HEK293T (cell line): Measurements from ENCODE around the gene DDC.

Experiments
- CTCF ChIA-PET: fragments of 350-600 bp; formaldehyde crosslinking; extraction: SDS; loops from one replicate; lab custom pipeline; 2021; ENCODE audit warnings: antibody characterized with exemption, inconsistent platforms; lab: Yijun Ruan, JAX
- POLR2A ChIA-PET: fragments of 350-600 bp; formaldehyde crosslinking; extraction: SDS; loops from one replicate; lab custom pipeline; 2020; ENCODE audit warnings: antibody characterized with exemption, inconsistent platforms; lab: Yijun Ruan, JAX
- DNase-seq: peaks from one replicate; pipeline ENCODE4 v3.0.0; 2012; ENCODE audit warnings: mixed read lengths; ENCODE audit errors: extremely low spot score
- ARNT ChIP-seq: fragments of 450-650 bp; IDR thresholded peaks from 2 replicates; pipeline ENCODE4 v1.6.1; 2017; ENCODE audit warnings: mild to moderate bottlenecking
- BHLHE40 ChIP-seq: fragments of 450-650 bp; IDR thresholded peaks from 2 replicates; pipeline ENCODE4 v1.6.1; 2016; ENCODE audit warnings: mild to moderate bottlenecking, moderate library complexity, borderline replicate concordance
- CTBP1 ChIP-seq: fragments of 450-650 bp; IDR thresholded peaks from 2 replicates; pipeline ENCODE4 v1.6.1; 2016; ENCODE audit warnings: borderline replicate concordance
- ELF4 ChIP-seq: fragments of 450-650 bp; IDR thresholded peaks from 2 replicates; pipeline ENCODE4 v1.6.1; 2017; ENCODE audit warnings: antibody characterized with exemption
- FOXA1 ChIP-seq: fragments of 450-650 bp; IDR thresholded peaks from 2 replicates; pipeline ENCODE4 v1.6.1; 2016; ENCODE audit warnings: mild to moderate bottlenecking
- FOXK2 ChIP-seq: fragments of 450-650 bp; IDR thresholded peaks from 2 replicates; pipeline ENCODE4 v1.6.1; 2016; ENCODE audit warnings: mild to moderate bottlenecking
- FOXM1 ChIP-seq: fragments of 450-650 bp; IDR thresholded peaks from 2 replicates; pipeline ENCODE4 v1.6.1; 2017; ENCODE audit warnings: mild to moderate bottlenecking, borderline replicate concordance
- HDGF ChIP-seq: fragments of 450-650 bp; IDR thresholded peaks from 2 replicates; pipeline ENCODE4 v1.6.1; 2017; ENCODE audit warnings: antibody characterized with exemption, borderline replicate concordance
- L3MBTL2 ChIP-seq: fragments of 450-650 bp; conservative IDR thresholded peaks from 2 replicates; pipeline ENCODE4 v1.6.1; 2016; ENCODE audit warnings: mild to moderate bottlenecking
- LEF1 ChIP-seq: fragments of 450-650 bp; IDR thresholded peaks from 2 replicates; pipeline ENCODE4 v1.6.1; 2017; ENCODE audit warnings: mild to moderate bottlenecking, borderline replicate concordance
- NFRKB ChIP-seq: fragments of 450-650 bp; IDR thresholded peaks from 2 replicates; pipeline ENCODE4 v1.6.1; 2016; ENCODE audit warnings: mild to moderate bottlenecking, moderate library complexity
- SP1 ChIP-seq: fragments of 450-650 bp; IDR thresholded peaks from 2 replicates; pipeline ENCODE4 v1.6.1; 2017
- SUZ12 ChIP-seq: fragments of 450-650 bp; IDR thresholded peaks from 2 replicates; pipeline ENCODE4 v1.6.1; 2016; ENCODE audit warnings: mild to moderate bottlenecking
- TARDBP ChIP-seq: fragments of 450-650 bp; IDR thresholded peaks from 2 replicates; pipeline ENCODE4 v1.6.1; 2016
- ZNF384 ChIP-seq: fragments of 450-650 bp; IDR thresholded peaks from 2 replicates; pipeline ENCODE4 v1.6.1; 2016
- TF ChIP-seq, protein P1 (sequence below): fragments of 450-650 bp; IDR thresholded peaks from 2 replicates; pipeline ENCODE4 v1.6.1; 2016

DDC gene

DNA sequence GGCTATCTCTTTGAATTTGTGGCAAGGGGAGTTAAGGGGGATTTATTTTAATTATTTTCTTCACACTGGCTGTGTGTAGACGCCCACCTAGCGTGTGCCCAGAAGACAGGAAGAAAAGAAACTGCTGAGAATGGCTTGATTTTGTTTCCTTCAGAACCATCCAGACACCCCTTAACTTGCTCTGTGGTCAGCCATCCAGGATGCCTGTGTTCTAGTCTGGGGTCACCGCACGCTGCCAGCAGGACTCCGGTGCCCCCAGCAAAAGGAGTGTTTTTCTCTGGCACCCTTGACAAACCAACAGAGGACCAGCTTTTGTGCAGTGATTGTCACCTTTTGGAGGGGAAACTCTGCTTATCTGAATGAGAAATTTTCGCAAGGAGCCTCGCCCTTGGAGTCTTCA, 5.3 kb downstream of the DDC start:
- TF ChIP-seq NFRKB (no peak), BHLHE40 (no peak)
- POLR2A ChIA-PET: no interaction called here
- no peak for DNase-seq
- CTCF ChIA-PET: no interaction called here

DNA sequence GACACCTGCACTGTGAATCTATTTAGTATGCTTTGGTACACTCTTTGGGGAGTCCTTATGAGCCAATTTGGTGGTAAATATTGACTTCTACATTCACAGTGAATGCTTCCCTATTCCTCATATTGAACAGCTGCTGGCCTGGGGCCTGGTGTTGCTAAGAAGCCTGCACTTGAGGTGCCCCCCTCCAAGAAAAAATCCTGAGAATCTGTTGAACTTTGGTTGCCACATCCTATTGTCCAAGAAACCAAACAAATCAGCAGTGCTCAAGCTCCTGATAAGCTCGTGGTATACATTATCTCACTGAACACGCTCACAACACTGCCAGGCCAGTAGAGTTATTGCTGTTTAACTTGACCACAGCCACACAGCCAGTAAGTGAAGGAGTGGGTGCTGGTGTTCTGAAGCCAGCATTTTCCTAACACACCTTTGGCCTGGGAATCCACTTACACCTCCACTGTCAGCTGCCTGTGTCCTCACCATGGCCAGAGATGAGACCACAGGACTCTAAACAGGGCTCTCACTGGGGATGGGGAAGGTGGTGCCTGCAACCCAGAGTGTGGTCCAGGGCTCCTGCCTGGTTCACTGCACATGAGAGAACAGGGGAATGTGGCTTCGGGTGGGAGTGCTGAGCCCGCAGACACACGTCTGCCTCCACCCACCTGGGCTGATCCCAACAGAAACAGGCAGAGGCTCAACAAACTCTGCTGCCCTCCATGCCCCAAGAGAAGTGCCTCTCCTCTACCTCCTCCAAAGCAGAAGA, 6.7 kb downstream of the DDC start:
- TF ChIP-seq LEF1 (no peak), FOXK2 (no peak)
- ChIA-PET CTCF (no interaction called here), POLR2A (no interaction called here)
- no peak for DNase-seq

DNA sequence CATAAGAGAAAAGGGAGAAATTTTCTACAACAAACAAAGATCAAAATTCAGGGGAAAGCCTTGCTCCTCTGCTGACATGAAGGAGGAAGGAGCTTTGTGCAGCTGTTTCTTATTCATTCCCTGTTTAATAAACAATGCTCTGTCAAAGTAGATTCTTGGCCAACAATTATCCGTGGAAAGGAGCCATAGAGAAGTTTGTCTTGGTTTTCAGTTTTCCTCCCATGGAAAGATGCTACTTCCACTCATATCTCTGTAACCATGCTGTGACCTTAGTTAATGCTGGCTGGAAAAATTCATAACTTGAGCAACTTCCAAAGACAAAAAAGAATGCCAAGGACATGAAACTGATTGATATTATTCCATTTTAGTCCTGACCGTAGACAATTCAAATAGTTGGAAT, 8.1 kb downstream of the DDC start:
- POLR2A ChIA-PET: no interaction called here
- TF ChIP-seq CTBP1: no peak
- TF ChIP-seq, protein P1, sequence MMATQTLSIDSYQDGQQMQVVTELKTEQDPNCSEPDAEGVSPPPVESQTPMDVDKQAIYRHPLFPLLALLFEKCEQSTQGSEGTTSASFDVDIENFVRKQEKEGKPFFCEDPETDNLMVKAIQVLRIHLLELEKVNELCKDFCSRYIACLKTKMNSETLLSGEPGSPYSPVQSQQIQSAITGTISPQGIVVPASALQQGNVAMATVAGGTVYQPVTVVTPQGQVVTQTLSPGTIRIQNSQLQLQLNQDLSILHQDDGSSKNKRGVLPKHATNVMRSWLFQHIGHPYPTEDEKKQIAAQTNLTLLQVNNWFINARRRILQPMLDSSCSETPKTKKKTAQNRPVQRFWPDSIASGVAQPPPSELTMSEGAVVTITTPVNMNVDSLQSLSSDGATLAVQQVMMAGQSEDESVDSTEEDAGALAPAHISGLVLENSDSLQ: no peak
- TF ChIP-seq ZNF384: no peak
- TF ChIP-seq NFRKB: no peak
- no peak for TF ChIP-seq FOXM1
- no peak for TF ChIP-seq HDGF
- no peak for TF ChIP-seq FOXK2
- no peak for TF ChIP-seq SP1
- CTCF ChIA-PET: no interaction called here
- no peak for DNase-seq

DNA sequence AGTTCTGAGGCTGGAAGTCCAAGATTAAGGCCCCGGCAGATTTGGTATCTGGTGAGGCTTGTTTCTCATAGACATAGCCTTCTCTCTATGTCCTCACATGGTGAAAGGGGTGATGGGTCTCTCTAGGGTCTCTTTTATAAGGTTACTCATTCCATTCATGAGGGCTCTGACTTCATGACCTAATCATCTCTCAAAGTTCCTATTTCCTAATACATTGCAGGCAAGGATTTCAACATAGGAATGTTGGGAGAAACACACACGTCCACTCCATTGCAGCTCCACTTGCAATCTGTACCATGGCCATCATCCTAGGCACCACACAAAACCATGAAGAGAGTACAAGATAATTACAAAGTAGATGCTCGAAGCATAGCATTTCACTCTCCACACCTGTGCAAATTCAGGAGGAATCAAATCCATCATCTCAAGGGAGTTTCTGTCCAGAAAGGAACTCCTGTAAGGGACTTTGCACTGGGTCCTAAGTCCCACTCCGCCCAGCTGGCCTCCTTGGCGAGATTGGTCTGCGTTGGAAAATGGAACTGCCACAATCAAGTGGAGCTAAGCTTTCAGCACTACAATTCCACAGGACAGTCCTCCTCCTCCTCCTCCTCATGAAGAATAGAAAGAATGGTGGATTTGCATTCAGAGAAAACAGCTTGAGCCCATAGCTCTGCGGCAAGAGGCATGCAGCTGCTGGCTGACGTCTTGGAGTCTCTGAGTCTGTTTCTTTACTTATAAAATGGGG, 8.8 kb downstream of the DDC start:
- no peak for DNase-seq
- TF ChIP-seq FOXK2 (no peak), SUZ12 (no peak), ELF4 (no peak), ARNT (no peak), L3MBTL2 (no peak), SP1 (no peak), FOXA1 (no peak)
- TF ChIP-seq, protein P1: no peak
- ChIA-PET POLR2A (no interaction called here), CTCF (no interaction called here)

DNA sequence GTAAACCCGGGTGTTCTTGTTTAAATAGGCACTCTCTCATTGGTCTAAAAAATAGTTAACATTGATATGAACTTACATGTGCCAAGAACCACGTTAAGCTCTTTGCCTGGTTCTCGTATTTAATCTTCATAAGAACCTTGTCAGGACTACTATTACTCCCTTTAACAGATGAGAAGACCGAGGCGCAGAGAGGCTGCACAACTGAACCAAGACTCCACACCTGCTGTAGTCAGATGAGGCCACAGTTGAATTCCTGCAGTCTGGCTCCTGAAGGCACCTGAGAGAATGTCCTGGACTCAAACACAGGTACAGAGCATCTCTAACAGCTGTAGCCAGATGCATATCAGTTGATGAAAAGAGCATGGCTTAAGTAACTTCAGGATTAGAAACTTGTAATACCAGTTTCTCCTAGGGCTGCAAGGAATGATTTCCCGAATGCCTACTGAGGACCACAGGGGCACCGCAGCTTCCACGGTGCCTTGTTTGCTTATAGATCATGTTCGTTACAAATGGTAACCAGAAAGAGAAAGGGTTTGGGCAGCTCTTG, 9.5 kb downstream of the DDC start:
- ChIA-PET POLR2A (no interaction called here), CTCF (no interaction called here)
- no peak for DNase-seq
- TF ChIP-seq LEF1: no peak

DNA sequence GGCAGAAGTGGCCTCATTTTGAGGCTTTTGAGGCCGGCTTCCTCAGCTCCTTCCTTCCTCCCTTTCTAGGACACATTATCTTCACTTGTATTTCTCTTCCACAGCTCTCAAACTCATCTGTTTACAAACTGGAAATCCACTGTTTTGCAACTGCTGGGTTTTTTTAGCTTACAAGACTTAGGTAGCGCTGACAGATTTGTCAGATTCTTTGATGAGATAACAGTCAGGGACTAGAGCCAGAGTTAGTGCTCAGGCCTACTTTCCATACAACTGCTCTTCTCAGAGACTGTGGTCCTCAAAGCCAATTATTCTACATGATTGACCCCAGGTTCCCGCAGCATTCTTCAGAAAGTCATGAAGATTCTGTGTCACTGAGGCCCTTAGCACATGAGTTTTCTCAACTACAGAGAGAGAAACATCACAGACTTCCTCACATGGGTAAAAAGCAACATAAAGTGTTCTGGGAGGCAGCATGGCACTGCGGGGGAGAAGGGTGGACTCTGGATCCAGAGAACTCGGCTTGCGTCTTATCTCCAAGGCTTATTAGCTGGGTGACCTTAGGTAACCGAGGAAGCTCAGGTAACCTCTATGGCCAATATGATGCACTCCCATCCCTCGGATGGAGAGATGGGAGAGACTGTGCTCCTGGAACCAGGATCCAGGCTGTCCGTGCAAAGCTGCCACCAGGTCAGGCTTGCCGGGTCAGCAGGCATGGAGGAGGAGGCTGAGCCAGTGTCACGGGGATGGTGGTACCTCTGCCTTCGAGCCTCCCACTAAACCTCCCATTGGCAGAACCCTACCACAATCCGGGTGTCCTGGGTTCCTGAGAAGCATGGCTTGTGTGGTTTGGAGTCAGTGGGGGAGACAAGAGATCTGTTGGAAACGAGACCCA, 10.5 kb downstream of the DDC start:
- TF ChIP-seq CTBP1: no peak
- TF ChIP-seq, protein P1: no peak
- no peak for TF ChIP-seq NFRKB
- no peak for TF ChIP-seq ELF4
- TF ChIP-seq SUZ12: no peak
- TF ChIP-seq FOXK2: no peak
- no peak for TF ChIP-seq SP1
- TF ChIP-seq FOXA1: no peak
- no peak for TF ChIP-seq ARNT
- no peak for TF ChIP-seq BHLHE40
- no peak for DNase-seq
- ChIA-PET POLR2A (no interaction called here), CTCF (no interaction called here)

DNA sequence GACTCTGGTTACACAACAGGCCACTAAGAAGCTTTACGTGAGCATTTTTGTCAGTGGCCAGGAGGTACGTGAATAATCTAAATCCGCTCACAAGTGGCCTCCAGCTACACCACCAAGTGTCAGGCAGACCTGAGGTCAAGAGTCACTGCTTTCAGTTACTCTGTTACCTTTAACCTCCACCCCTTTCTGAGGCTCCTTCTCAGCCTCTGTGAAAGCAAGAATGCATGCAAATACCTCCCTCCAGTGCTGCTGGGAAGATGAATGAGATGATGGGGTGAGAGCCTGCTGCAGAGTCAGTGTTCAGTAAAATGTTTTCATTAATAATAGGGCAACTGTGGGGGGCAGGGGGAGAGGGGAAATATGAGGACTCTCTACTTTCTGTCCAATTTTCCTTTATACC, 11.2 kb downstream of the DDC start:
- ChIA-PET CTCF (no interaction called here), POLR2A (no interaction called here)
- no peak for DNase-seq

More for the DNA sequence above, 11.2 kb downstream of the DDC start:
- TF ChIP-seq CTBP1 (no peak), TARDBP (no peak), NFRKB (no peak), HDGF (no peak), FOXK2 (no peak), ARNT (no peak), L3MBTL2 (no peak), FOXA1 (no peak), SUZ12 (no peak), FOXM1 (no peak), LEF1 (no peak), ZNF384 (no peak), ELF4 (no peak), SP1 (no peak), BHLHE40 (no peak)
- TF ChIP-seq, protein P1: no peak
